ENCODE data around the gene RAB4A. TPM values are rescaled to one million over a fixed set of nuclear protein-coding genes. Genes with fewer than 3 reads are reported as not detected.

RAB4A gene
- total RNA-seq, 1 donor from 2014 or later = 58.6 TPM

DNA sequence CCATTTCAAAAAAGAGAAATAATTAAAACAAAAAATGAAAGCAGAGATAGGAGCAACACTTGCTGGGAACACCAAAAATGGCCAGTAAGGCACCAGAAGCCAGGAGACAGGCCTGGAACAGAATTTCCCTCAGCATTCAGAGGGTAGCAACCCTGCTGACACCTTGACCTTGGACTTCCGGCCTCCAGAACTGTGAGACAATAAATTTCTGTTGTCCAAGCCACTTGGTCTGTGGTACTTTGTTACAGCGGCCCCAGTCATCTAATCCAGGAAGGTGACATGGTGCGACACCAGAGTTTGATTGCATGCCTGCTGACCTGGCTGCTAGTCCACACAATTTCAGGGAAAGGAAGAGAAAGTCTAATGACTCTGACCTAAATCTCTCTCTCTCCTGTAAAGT is 10.6 kb upstream of the RAB4A start:
- Mint-ChIP-seq H3K27me3 (ENCODE audit: low read depth) (peaks cover 2% of the 10 kb centered on the region), H3K36me3 (ENCODE audit: low read depth) (no peaks in the 10 kb centered on the region), H3K9me3 (ENCODE audit: low read depth) (no peaks in the 10 kb centered on the region), H3K4me1 (ENCODE audit: low read depth) (peaks cover 5% of the 10 kb centered on the region), H3K27ac (ENCODE audit: unreplicated experiment) (no peak overlapping the region), H3K4me3 (ENCODE audit: unreplicated experiment) (no peak overlapping the region)
- TF ChIP-seq, protein P1, sequence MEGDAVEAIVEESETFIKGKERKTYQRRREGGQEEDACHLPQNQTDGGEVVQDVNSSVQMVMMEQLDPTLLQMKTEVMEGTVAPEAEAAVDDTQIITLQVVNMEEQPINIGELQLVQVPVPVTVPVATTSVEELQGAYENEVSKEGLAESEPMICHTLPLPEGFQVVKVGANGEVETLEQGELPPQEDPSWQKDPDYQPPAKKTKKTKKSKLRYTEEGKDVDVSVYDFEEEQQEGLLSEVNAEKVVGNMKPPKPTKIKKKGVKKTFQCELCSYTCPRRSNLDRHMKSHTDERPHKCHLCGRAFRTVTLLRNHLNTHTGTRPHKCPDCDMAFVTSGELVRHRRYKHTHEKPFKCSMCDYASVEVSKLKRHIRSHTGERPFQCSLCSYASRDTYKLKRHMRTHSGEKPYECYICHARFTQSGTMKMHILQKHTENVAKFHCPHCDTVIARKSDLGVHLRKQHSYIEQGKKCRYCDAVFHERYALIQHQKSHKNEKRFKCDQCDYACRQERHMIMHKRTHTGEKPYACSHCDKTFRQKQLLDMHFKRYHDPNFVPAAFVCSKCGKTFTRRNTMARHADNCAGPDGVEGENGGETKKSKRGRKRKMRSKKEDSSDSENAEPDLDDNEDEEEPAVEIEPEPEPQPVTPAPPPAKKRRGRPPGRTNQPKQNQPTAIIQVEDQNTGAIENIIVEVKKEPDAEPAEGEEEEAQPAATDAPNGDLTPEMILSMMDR (IDR thresholded peaks at IDR 0.05) = no peak
- DNase-seq (ENCODE audit: low spot score) = no peak

DNA sequence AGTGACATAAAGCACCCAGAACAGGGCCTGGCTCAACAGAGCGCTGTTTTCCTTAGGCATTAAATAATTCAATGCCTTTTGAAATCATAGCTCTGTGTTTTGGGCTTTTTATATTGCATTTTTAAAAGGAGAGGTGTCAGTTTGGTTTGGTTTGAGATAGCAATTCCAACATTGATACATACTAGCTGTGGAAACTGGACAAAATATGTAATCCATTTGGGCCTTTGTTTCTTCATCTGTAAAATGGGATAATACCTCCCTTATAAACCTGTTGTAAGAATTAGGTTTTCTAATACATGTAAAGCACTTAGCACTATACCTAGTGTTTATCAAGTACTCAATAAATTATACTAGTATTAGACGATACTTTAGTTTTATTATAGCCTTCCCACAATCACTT is 8.7 kb upstream of the RAB4A start:
- Mint-ChIP-seq H3K4me3 (ENCODE audit: unreplicated experiment) (no peak overlapping the region), H3K9me3 (ENCODE audit: low read depth) (peaks cover 9% of the 10 kb centered on the region), H3K4me1 (ENCODE audit: low read depth) (peaks cover 5% of the 10 kb centered on the region), H3K27me3 (ENCODE audit: low read depth) (no peaks in the 10 kb centered on the region), H3K27ac (ENCODE audit: unreplicated experiment) (no peak overlapping the region), H3K36me3 (ENCODE audit: low read depth) (peaks cover 3% of the 10 kb centered on the region)
- TF ChIP-seq, protein P1 (IDR thresholded peaks at IDR 0.05) = no peak
- no peak for DNase-seq (ENCODE audit: low spot score)

GRCh38 chr1:229263254-229263653 is 7.7 kb upstream of the RAB4A start:
- no peak overlapping the region for H3K4me3 Mint-ChIP-seq (ENCODE audit: unreplicated experiment)
- TF ChIP-seq, protein P1 (IDR thresholded peaks at IDR 0.05) = no peak

GRCh38 chr1:229264068-229264467 is 6.8 kb upstream of the RAB4A start:
- TF ChIP-seq, protein P1 (IDR thresholded peaks at IDR 0.05) = no peak
- H3K4me3 Mint-ChIP-seq (ENCODE audit: unreplicated experiment) = no peak overlapping the region
- peaks cover 6% of the 10 kb centered on the region for H3K36me3 Mint-ChIP-seq (ENCODE audit: low read depth)
- no peaks in the 10 kb centered on the region for H3K4me1 Mint-ChIP-seq (ENCODE audit: low read depth)
- no peaks in the 10 kb centered on the region for H3K27me3 Mint-ChIP-seq (ENCODE audit: low read depth)
- H3K9me3 Mint-ChIP-seq (ENCODE audit: low read depth) = peaks cover 14% of the 10 kb centered on the region
- H3K27ac Mint-ChIP-seq (ENCODE audit: unreplicated experiment) = no peak overlapping the region
- DNase-seq (ENCODE audit: low spot score) = no peak

More at GRCh38 chr1:229263254-229263653, 7.7 kb upstream of the RAB4A start:
- Mint-ChIP-seq H3K27me3 (ENCODE audit: low read depth) (no peaks in the 10 kb centered on the region), H3K36me3 (ENCODE audit: low read depth) (peaks cover 6% of the 10 kb centered on the region), H3K9me3 (ENCODE audit: low read depth) (peaks cover 14% of the 10 kb centered on the region), H3K4me1 (ENCODE audit: low read depth) (peaks cover under 1% of the 10 kb centered on the region), H3K27ac (ENCODE audit: unreplicated experiment) (no peak overlapping the region)
- DNase-seq (ENCODE audit: low spot score) = no peak

GRCh38 chr1:229264487-229264886 is 6.4 kb upstream of the RAB4A start:
- no peak for DNase-seq (ENCODE audit: low spot score)
- TF ChIP-seq, protein P1 (IDR thresholded peaks at IDR 0.05) = no peak

More at GRCh38 chr1:229264487-229264886, 6.4 kb upstream of the RAB4A start:
- Mint-ChIP-seq H3K27ac (ENCODE audit: unreplicated experiment) (no peak overlapping the region), H3K4me3 (ENCODE audit: unreplicated experiment) (no peak overlapping the region), H3K4me1 (ENCODE audit: low read depth) (peaks cover 1% of the 10 kb centered on the region), H3K27me3 (ENCODE audit: low read depth) (no peaks in the 10 kb centered on the region), H3K9me3 (ENCODE audit: low read depth) (peaks cover 14% of the 10 kb centered on the region), H3K36me3 (ENCODE audit: low read depth) (peaks cover 6% of the 10 kb centered on the region)
